ENCODE data around the gene PRPF8. TPM values are rescaled to one million over a fixed set of nuclear protein-coding genes. Genes with fewer than 3 reads are reported as not detected.

PRPF8 gene
- total and polyA plus RNA-seq, 2 of the 13 experiments (the other 11 are each of a cell fraction or from before 2014, with no cell fraction given) = 112 to 179 TPM

- TF ChIP-seq ZNF407 (CRISPR knock-in tag; IDR thresholded peaks at IDR 0.05; ENCODE audit: not compliant biosample characterization) (peak; percentile 2), GFI1 (CRISPR knock-in tag; IDR thresholded peaks at IDR 0.05; ENCODE audit: borderline replicate concordance) (peak; percentile 66; the same call in 1 of the 2 replicates), ZNF687 (CRISPR knock-in tag; IDR thresholded peaks at IDR 0.05) (peak; percentile 90), ZBTB2 (CRISPR knock-in tag; IDR thresholded peaks at IDR 0.05; ENCODE audit: low read depth) (peak; percentile 45; the same call in 1 of the 2 replicates), NCOA1 (CRISPR knock-in tag; IDR thresholded peaks at IDR 0.05) (0 out of 2 replicates have a peak, but pooled peaks have one; percentile 83), CAMTA2 (CRISPR knock-in tag; IDR thresholded peaks at IDR 0.05; ENCODE audit: borderline replicate concordance) (no peak), ZNF691 (CRISPR knock-in tag; IDR thresholded peaks at IDR 0.05; ENCODE audit: borderline replicate concordance, low read depth) (no peak), ARID3A (IDR thresholded peaks at IDR 0.05; ENCODE audit: low read depth, low read length) (no peak), ZBTB25 (CRISPR knock-in tag; IDR thresholded peaks at IDR 0.05) (peak; percentile 57; the same call in 1 of the 2 replicates), SMAD9 (CRISPR knock-in tag; IDR thresholded peaks at IDR 0.05) (no peak)
These were observed 39.7 kb upstream of the PRPF8 start, which contains the start of gene WDR81 (continued) for GRCh38 chr17:1724351-1724868.
